Ovary (tissue), 3 donors: Measurements from ENCODE around the gene DYNLT4.

ENCODE experiments used
- CTCF ChIP-seq, 3 donors: fragments of 450-650 bp in 2 of 3; fragments of 200-600 bp in 1 of 3; IDR thresholded peaks; one replicate each; pipeline versions ENCODE4 v1.5.1 to v1.8.0; 2016 to 2022; ENCODE audit warnings: antibody characterized with exemption in 3 of 3, mild to moderate bottlenecking in 1 of 3
- EP300 ChIP-seq: sonication (generic); formaldehyde crosslinking; IDR thresholded peaks from one replicate; pipeline ENCODE4 v1.6.1; 2017; ENCODE audit warnings: antibody characterized with exemption
- POLR2A ChIP-seq: fragments of 450-650 bp; IDR thresholded peaks from one replicate; pipeline ENCODE4 v1.6.1; 2017; ENCODE audit warnings: antibody characterized with exemption, mild to moderate bottlenecking, moderate library complexity
- donor health status: DM: no; HTN: no; CAD: no.

GRCh38 chr1:44786841-44787426 is 20.2 kb downstream of the DYNLT4 start:
- TF ChIP-seq POLR2A: no peak
- TF ChIP-seq CTCF (IDR thresholded peaks at IDR 0.05): no peak
- TF ChIP-seq EP300: no peak
